Measurements from ENCODE around the gene SYNE1. TPM values are rescaled to one million over a fixed set of nuclear protein-coding genes. Genes with fewer than 3 reads are reported as not detected.

Gene SYNE1
- total RNA-seq, 4 donors from 2014 or later: 120 to 163 (median 137) TPM

DNA sequence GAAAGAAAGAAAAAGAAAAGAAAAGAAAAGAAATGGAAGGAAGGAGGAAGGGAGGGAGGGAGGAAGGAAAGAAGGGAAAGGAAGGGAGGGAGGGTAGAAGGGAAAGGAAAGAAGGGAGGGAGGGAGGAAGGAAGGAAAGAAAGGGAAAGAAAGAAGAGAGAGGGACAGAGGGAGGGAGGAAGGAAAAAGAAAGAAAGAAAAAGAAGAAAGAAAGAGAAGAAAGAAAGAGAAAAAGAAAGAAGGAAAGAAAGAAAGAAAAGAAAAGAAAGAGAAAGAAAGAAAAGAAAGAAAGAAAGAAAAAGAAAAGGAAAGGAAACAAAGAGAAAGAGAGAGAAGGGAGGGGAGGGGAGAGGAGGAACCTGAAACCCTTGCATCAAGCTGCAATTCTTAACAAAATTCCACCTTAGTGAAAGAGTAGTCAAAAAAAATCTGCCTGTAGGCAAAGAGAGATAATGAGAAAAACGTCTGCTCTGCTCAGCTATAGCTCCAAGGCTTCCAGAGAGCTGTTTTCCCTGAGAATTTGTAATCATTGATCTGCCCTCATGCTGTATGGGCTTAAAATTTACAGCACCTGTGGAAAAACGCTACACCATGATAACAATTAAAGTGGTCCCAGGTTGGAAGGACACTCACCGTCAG, 43.8 kb upstream of the SYNE1 start:
- Histone ChIP-seq H3K27me3 (no peaks in the 10 kb centered on the region), H3K9me3 (peaks cover 0 to 5% (median 0%) of the 10 kb centered on the region in 4 donors), H3K36me3 (no peaks in the 10 kb centered on the region), H3K27ac (no peak overlapping the region), H3K4me3 (no peak overlapping the region), H3K4me1 (no peaks in the 10 kb centered on the region)
- TF ChIP-seq, protein P1, sequence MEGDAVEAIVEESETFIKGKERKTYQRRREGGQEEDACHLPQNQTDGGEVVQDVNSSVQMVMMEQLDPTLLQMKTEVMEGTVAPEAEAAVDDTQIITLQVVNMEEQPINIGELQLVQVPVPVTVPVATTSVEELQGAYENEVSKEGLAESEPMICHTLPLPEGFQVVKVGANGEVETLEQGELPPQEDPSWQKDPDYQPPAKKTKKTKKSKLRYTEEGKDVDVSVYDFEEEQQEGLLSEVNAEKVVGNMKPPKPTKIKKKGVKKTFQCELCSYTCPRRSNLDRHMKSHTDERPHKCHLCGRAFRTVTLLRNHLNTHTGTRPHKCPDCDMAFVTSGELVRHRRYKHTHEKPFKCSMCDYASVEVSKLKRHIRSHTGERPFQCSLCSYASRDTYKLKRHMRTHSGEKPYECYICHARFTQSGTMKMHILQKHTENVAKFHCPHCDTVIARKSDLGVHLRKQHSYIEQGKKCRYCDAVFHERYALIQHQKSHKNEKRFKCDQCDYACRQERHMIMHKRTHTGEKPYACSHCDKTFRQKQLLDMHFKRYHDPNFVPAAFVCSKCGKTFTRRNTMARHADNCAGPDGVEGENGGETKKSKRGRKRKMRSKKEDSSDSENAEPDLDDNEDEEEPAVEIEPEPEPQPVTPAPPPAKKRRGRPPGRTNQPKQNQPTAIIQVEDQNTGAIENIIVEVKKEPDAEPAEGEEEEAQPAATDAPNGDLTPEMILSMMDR (IDR thresholded peaks at IDR 0.05): no peak
- TF ChIP-seq EP300 (IDR thresholded peaks at IDR 0.05) (no peak), POLR2A (IDR thresholded peaks at IDR 0.05) (no peak)
- WGBS, 2 donors: 28 to 31% methylated on average over 3 of the region's 3 CpGs
- DNase-seq (ENCODE audit: low spot score in 2 of 2): no peak

DNA sequence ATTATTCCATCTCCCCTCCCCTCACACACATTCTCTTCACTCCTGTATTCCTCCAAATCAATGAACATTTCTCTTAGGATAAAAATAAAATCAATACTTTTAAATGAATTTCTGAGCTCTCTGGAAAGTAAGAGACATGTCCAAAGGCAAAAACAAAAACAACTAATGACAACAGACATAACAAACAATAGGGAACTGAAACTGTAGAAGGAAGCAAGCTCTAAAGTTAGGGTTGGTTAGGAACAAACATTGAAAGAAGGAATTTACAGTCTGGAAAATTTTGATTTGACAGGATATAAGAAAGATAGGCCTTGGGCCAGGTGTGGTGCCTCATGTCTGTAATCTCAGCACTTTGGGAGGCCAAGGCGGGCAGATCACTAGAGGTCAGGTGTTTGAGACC, 43.0 kb upstream of the SYNE1 start:
- DNase-seq (ENCODE audit: low spot score in 2 of 2): no peak
- H3K27ac ChIP-seq: no peak overlapping the region
- no peaks in the 10 kb centered on the region for H3K9me3 ChIP-seq
- TF ChIP-seq, protein P1 (IDR thresholded peaks at IDR 0.05): no peak
- TF ChIP-seq POLR2A (IDR thresholded peaks at IDR 0.05) (no peak), EP300 (IDR thresholded peaks at IDR 0.05) (no peak)
- no peak overlapping the region for H3K4me3 ChIP-seq
- 90 to 100% methylated on average over 1 of the region's 1 CpG for WGBS, 2 donors
- H3K36me3 ChIP-seq: no peaks in the 10 kb centered on the region
- H3K4me1 ChIP-seq: no peaks in the 10 kb centered on the region
- H3K27me3 ChIP-seq: no peaks in the 10 kb centered on the region

DNA sequence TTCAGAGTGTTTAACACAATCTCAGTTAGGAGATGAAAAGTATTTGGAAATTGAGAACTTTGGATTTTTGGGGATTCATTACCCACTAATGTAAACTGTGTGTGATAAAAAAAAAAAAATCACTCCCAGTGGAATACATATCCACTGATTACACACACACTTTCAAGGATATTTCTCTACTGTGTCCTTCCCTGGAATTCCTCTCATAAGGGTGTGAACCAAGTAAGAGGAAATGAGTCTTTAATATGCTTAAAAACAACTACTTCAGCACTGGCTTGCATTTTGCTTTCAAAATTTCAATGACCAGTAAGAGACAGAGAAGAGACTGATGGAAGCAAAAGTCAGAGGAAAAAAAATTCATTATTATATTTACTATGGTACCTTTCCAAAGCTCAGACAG, 36.1 kb upstream of the SYNE1 start:
- no peaks in the 10 kb centered on the region for H3K36me3 ChIP-seq
- DNase-seq (ENCODE audit: low spot score in 2 of 2): no peak
- H3K9me3 ChIP-seq: no peaks in the 10 kb centered on the region
- H3K27ac ChIP-seq: no peak overlapping the region
- H3K4me3 ChIP-seq: no peak overlapping the region
- TF ChIP-seq POLR2A (IDR thresholded peaks at IDR 0.05): no peak
- TF ChIP-seq, protein P1 (IDR thresholded peaks at IDR 0.05): no peak
- no peaks in the 10 kb centered on the region for H3K27me3 ChIP-seq
- H3K4me1 ChIP-seq: no peaks in the 10 kb centered on the region

DNA sequence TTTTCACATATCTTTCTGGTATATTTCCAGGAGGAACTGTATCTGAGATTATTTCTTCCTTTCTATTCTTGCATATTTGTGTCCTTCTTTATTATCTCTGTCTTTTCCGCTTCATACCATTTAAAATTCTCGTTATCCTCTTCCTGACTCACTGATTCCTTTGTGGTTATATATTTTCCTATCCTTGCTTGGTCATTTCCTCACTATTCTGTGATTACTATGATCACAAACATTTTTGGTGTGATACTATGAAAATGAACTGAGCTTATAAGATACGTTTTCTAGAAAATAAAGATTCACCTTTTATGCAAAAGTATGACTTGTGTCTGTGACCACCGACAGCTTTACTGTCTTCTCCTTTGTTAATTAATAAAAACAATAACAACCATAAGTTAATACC, 34.0 kb upstream of the SYNE1 start:
- no peak for DNase-seq (ENCODE audit: low spot score in 2 of 2)
- H3K4me1 ChIP-seq: no peaks in the 10 kb centered on the region
- H3K9me3 ChIP-seq: peaks cover 0 to 5% (median 0%) of the 10 kb centered on the region in 4 donors
- WGBS, 2 donors: 58 to 61% methylated on average over 4 of the region's 4 CpGs
- no peak overlapping the region for H3K4me3 ChIP-seq
- H3K27me3 ChIP-seq: no peaks in the 10 kb centered on the region
- H3K27ac ChIP-seq: no peak overlapping the region
- no peaks in the 10 kb centered on the region for H3K36me3 ChIP-seq
- no peak for TF ChIP-seq POLR2A (IDR thresholded peaks at IDR 0.05)

DNA sequence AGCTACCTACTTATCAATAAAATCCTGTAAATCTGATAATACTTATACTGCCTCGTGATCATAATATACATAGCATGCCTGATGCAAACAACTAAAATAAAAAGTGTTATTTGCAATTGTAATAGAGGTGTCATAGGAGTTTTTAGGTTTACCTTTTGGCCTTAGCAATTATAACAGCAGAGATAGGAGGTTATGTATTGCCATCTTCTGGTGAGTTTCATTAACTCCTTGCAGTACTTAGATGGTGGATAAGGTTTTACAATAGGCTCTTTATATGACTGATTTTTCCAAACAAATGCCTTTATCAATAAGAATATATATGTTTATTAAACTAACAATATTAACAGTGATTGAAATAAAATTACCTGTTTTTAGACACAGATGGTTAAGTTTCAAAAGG, 32.7 kb upstream of the SYNE1 start:
- Histone ChIP-seq H3K36me3 (no peaks in the 10 kb centered on the region), H3K4me3 (no peak overlapping the region), H3K27me3 (no peaks in the 10 kb centered on the region), H3K4me1 (no peaks in the 10 kb centered on the region), H3K27ac (no peak overlapping the region), H3K9me3 (peaks cover 0 to 5% (median 0%) of the 10 kb centered on the region in 4 donors)
- WGBS, 2 donors: 38 to 44% methylated on average over 1 of the region's 1 CpG
- no peak for DNase-seq (ENCODE audit: low spot score in 2 of 2)
- TF ChIP-seq, protein P1 (IDR thresholded peaks at IDR 0.05): peak in 1 of 5 experiments; percentile 34
- TF ChIP-seq EP300 (IDR thresholded peaks at IDR 0.05) (no peak), POLR2A (IDR thresholded peaks at IDR 0.05) (no peak)

DNA sequence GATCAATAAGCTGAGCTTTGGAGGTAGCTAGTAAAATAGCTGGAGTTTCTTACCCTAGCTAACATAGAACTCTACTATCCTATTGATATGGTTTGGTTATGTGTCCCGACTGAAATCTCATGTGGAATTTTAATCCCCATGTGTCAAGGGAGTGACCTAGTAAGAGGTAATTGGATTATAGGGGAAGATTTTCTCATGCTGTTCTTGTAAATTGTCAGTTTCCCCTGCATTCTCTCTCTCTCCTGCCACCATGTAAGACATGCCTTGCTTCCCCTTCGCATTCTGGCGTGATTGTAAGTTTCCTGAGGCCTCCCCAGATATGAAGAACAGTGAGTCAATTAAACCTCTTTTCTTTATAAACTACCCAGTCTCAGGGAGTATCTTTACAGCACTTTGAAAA, 24.6 kb upstream of the SYNE1 start:
- no peaks in the 10 kb centered on the region for H3K36me3 ChIP-seq
- no peak overlapping the region for H3K4me3 ChIP-seq
- H3K27ac ChIP-seq: no peak overlapping the region
- TF ChIP-seq EP300 (IDR thresholded peaks at IDR 0.05): no peak
- TF ChIP-seq, protein P1 (IDR thresholded peaks at IDR 0.05): no peak
- TF ChIP-seq POLR2A (IDR thresholded peaks at IDR 0.05): no peak
- H3K4me1 ChIP-seq: no peaks in the 10 kb centered on the region
- peaks cover 0 to 2% (median 0%) of the 10 kb centered on the region in 4 donors for H3K9me3 ChIP-seq
- WGBS, 2 donors: 86 to 96% methylated on average over 3 of the region's 3 CpGs
- no peak for DNase-seq (ENCODE audit: low spot score in 2 of 2)
- no peaks in the 10 kb centered on the region for H3K27me3 ChIP-seq
